ENCODE data around the gene C1orf198. TPM values are rescaled to one million over a fixed set of nuclear protein-coding genes. Genes with fewer than 3 reads are reported as not detected.

Gene C1orf198
- polyA plus RNA-seq, 1 of the 3 experiments (the other 2 are of a cell fraction), result 12.3 TPM

- Histone ChIP-seq H3K9ac (peak overlapping the region; percentile 70), H3K27me3 (ENCODE audit: insufficient read depth) (no peaks in the 10 kb centered on the region), H3K79me2 (ENCODE audit: insufficient read depth) (peaks cover 41% of the 10 kb centered on the region; the same call in 1 of the 2 replicates), H3F3A (replicated peaks; ENCODE audit: insufficient read depth) (peaks cover 13% of the 10 kb centered on the region), H3K4me2 (peak overlapping the region; percentile 86), H3K9me3 (no peaks in the 10 kb centered on the region), H3K4me1 (ENCODE audit: control insufficient read depth in 1 of 2, insufficient read depth in 2 of 2, low read depth in 1 of 2, low read length in 1 of 2) (peaks cover 17 to 21% of the 10 kb centered on the region in 2 experiments), H3K4me3 (ENCODE audit: low read depth in 2 of 2, low read length in 1 of 2) (peak overlapping the region; percentile 53 to 63), H4K20me1 (ENCODE audit: insufficient read depth) (peaks cover 13% of the 10 kb centered on the region), H2AFZ (ENCODE audit: low read depth) (peak overlapping the region; percentile 93), H3K9me2 (no peaks in the 10 kb centered on the region), H3K36me3 (replicated peaks in 1 of 2; ENCODE audit: control insufficient read depth in 1 of 2, insufficient read depth in 2 of 2, low read length in 1 of 2) (peaks cover 0 to 13% of the 10 kb centered on the region in 2 experiments), H3K27ac (ENCODE audit: low read depth in 2 of 2, low read length in 1 of 2) (peak overlapping the region; percentile 56 to 85)
- POLR2A ChIA-PET, result interaction anchor here (0.6 to 1.1 kb wide), 5 partner anchors 9 to 227 kb away, joined by 3 to 7 read pairs (median 3); partner anchors contain the start of gene COG2
- WGBS (ENCODE audit: low lambda C conversion rate), result 45% methylated on average over 24 of the region's 40 CpGs
- DNase-seq, result no peak
- peak; percentile 64 for TF ChIP-seq MXI1 (IDR thresholded peaks at IDR 0.05; ENCODE audit: low read depth, low read length)
- TF ChIP-seq SIN3A (IDR thresholded peaks at IDR 0.05; ENCODE audit: borderline replicate concordance, low read depth, low read length), result no peak
- TF ChIP-seq MAX (IDR thresholded peaks at IDR 0.05; ENCODE audit: low read depth), result peak; percentile 60
- TF ChIP-seq TAF1 (IDR thresholded peaks at IDR 0.05; ENCODE audit: borderline replicate concordance, low read depth, low read length), result peak; percentile 11; the same call in 1 of the 2 replicates
- 0 out of 2 replicates have a peak, but pooled peaks have one; percentile 26 for TF ChIP-seq YY1 (IDR thresholded peaks at IDR 0.05; ENCODE audit: low read depth)
- CTCF ChIA-PET, result interaction anchor here (0.6 to 1.4 kb wide), 3 partner anchors 10 to 49 kb away, joined by 3 to 6 read pairs (median 5); no protein-coding TSS in a partner anchor
These were observed 540 bp upstream of the C1orf198 start for GRCh38 chr1:230868736-230869385.

GRCh38 chr1:230867101-230867902, 1.0 kb downstream of the C1orf198 start:
- CTCF ChIA-PET, result interaction anchor here (0.6 to 1.4 kb wide), 7 partner anchors 9 to 344 kb away, joined by 3 to 5 read pairs (median 3); no protein-coding TSS in a partner anchor
- WGBS (ENCODE audit: low lambda C conversion rate), result 34% methylated on average over 17 of the region's 17 CpGs

More at GRCh38 chr1:230867101-230867902, 1.0 kb downstream of the C1orf198 start:
- H3K27ac ChIP-seq (ENCODE audit: low read depth in 2 of 2, low read length in 1 of 2), result peak overlapping the region; percentile 28 to 34; a peak in 2 of 4 replicates
- POLR2A ChIA-PET, result interaction anchor here (0.8 to 1.0 kb wide), 4 partner anchors 19 to 115 kb away, joined by 3 read pairs; no protein-coding TSS in a partner anchor
- H3K9me2 ChIP-seq, result no peaks in the 10 kb centered on the region
- peaks cover 13% of the 10 kb centered on the region for H3F3A ChIP-seq (replicated peaks; ENCODE audit: insufficient read depth)
- peaks cover 13% of the 10 kb centered on the region for H4K20me1 ChIP-seq (ENCODE audit: insufficient read depth)
- no peaks in the 10 kb centered on the region for H3K9me3 ChIP-seq
- peak overlapping the region; percentile 54 for H2AFZ ChIP-seq (ENCODE audit: low read depth)
- H3K79me2 ChIP-seq (ENCODE audit: insufficient read depth), result peaks cover 53% of the 10 kb centered on the region; the same call in 1 of the 2 replicates
- TF ChIP-seq GATA2 (CRISPR knock-in tag; IDR thresholded peaks at IDR 0.05), result no peak
- no peak for TF ChIP-seq TAF1 (IDR thresholded peaks at IDR 0.05; ENCODE audit: borderline replicate concordance, low read depth, low read length)
- TF ChIP-seq REST (IDR thresholded peaks at IDR 0.05; ENCODE audit: low read depth, low read length), result no peak
- TF ChIP-seq EZH2phosphoT487 (IDR thresholded peaks at IDR 0.05; ENCODE audit: borderline replicate concordance, low read depth), result no peak
- TF ChIP-seq GABPA (IDR thresholded peaks at IDR 0.05; ENCODE audit: low read depth), result no peak
- TF ChIP-seq RAD21 (IDR thresholded peaks at IDR 0.05; ENCODE audit: low read length), result no peak
- TF ChIP-seq NFIC (IDR thresholded peaks at IDR 0.05; ENCODE audit: borderline replicate concordance), result no peak
- no peak for TF ChIP-seq RXRA (IDR thresholded peaks at IDR 0.05; ENCODE audit: borderline replicate concordance, low read depth)
- TF ChIP-seq SMC3 (IDR thresholded peaks at IDR 0.05; ENCODE audit: low read depth, low read length), result no peak
- TF ChIP-seq EP300 (IDR thresholded peaks at IDR 0.05; ENCODE audit: borderline replicate concordance in 1 of 2, low read depth in 1 of 2, low read length in 1 of 2), result no peak
- TF ChIP-seq IRF3 (IDR thresholded peaks at IDR 0.05; ENCODE audit: low read depth, low read length), result no peak
- TF ChIP-seq YY1 (IDR thresholded peaks at IDR 0.05; ENCODE audit: low read depth), result no peak
- peaks cover 21 to 22% of the 10 kb centered on the region in 2 experiments for H3K4me1 ChIP-seq (ENCODE audit: control insufficient read depth in 1 of 2, insufficient read depth in 2 of 2, low read depth in 1 of 2, low read length in 1 of 2)
- peak overlapping the region; percentile 81 for H3K9ac ChIP-seq
- H3K4me3 ChIP-seq (ENCODE audit: low read depth in 2 of 2, low read length in 1 of 2), result peak overlapping the region; percentile 66 to 91
- peaks cover 0 to 13% of the 10 kb centered on the region in 2 experiments for H3K36me3 ChIP-seq (replicated peaks in 1 of 2; ENCODE audit: control insufficient read depth in 1 of 2, insufficient read depth in 2 of 2, low read length in 1 of 2)
- no peaks in the 10 kb centered on the region for H3K27me3 ChIP-seq (ENCODE audit: insufficient read depth)
- no peak for DNase-seq
- peak overlapping the region; percentile 96 for H3K4me2 ChIP-seq
